H9 (cell line): Measurements from ENCODE around the gene LDB2. TPM values are rescaled to one million over a fixed set of nuclear protein-coding genes. Genes with fewer than 3 reads are reported as not detected.

Experiments
- DNase-seq: peaks from one replicate; pipeline ENCODE4 v3.0.0-alpha.2; 2017
- H2AFZ ChIP-seq: one replicate; pipeline ENCODE4 v1.6.1; 2013; ENCODE audit warnings: mild to moderate bottlenecking, low read length, control low read depth, moderate library complexity
- H2AK5ac ChIP-seq: 2 replicates; pipeline ENCODE4 v1.6.1; 2013; ENCODE audit warnings: low read length, control low read depth, mixed read lengths; ENCODE audit not compliant: insufficient read length
- H2BK120ac ChIP-seq: one replicate; pipeline ENCODE4 v1.6.1; 2013; ENCODE audit warnings: low read depth, mild to moderate bottlenecking, low read length, control low read depth, inconsistent platforms; ENCODE audit not compliant: poor library complexity, severe bottlenecking
- H2BK12ac ChIP-seq: 2 replicates; pipeline ENCODE4 v1.6.1; 2013; ENCODE audit warnings: low read length, control low read depth, mixed read lengths, low read depth; ENCODE audit not compliant: insufficient read length
- H2BK15ac ChIP-seq: 2 replicates; pipeline ENCODE4 v1.6.1; 2013; ENCODE audit warnings: low read depth, low read length, control low read depth
- H2BK20ac ChIP-seq: one replicate; pipeline ENCODE4 v1.6.1; 2013; ENCODE audit warnings: low read depth, mild to moderate bottlenecking, low read length, control low read depth, inconsistent platforms; ENCODE audit not compliant: poor library complexity, severe bottlenecking
- H2BK5ac ChIP-seq: 2 replicates; pipeline ENCODE4 v1.6.1; 2013; ENCODE audit warnings: low read length, control low read depth, mixed read lengths; ENCODE audit not compliant: insufficient read length
- H3K14ac ChIP-seq: 2 replicates; pipeline ENCODE4 v1.6.1; 2013; ENCODE audit warnings: low read length, control low read depth; ENCODE audit not compliant: insufficient read depth
- H3K18ac ChIP-seq: 2 replicates; pipeline ENCODE4 v1.6.1; 2013; ENCODE audit warnings: low read depth, mild to moderate bottlenecking, mixed read lengths, low read length, control low read depth; ENCODE audit not compliant: insufficient read length
- H3K23ac ChIP-seq: 2 replicates; pipeline ENCODE4 v1.6.1; 2013; ENCODE audit warnings: low read length, control low read depth, mixed read lengths, low read depth; ENCODE audit not compliant: insufficient read length
- H3K23me2 ChIP-seq: 2 replicates; pipeline ENCODE4 v1.6.1; 2013; ENCODE audit warnings: low read depth, mild to moderate bottlenecking, mixed read lengths, low read length, control low read depth; ENCODE audit not compliant: insufficient read length, poor library complexity, severe bottlenecking
- H3K27ac ChIP-seq: 2 replicates; pipeline ENCODE4 v1.5.1; 2013; ENCODE audit warnings: low read length, control low read depth, mixed read lengths, low read depth; ENCODE audit not compliant: insufficient read length
- H3K27me3 ChIP-seq: 2 replicates; pipeline ENCODE4 v1.6.1; 2013; ENCODE audit warnings: low read length, control low read depth, inconsistent platforms; ENCODE audit not compliant: insufficient read depth
- H3K4ac ChIP-seq: 2 replicates; pipeline ENCODE4 v1.6.1; 2013; ENCODE audit warnings: low read depth, mild to moderate bottlenecking, control low read depth, inconsistent platforms, low read length, moderate library complexity
- H3K4me1 ChIP-seq: 2 replicates; pipeline ENCODE4 v1.6.1; 2013; ENCODE audit warnings: low read length, control low read depth, inconsistent platforms; ENCODE audit not compliant: insufficient read depth
- H3K4me2 ChIP-seq: 2 replicates; pipeline ENCODE4 v1.6.1; 2013; ENCODE audit warnings: low read length, control low read depth, mixed read lengths; ENCODE audit not compliant: insufficient read length, insufficient read depth
- H3K56ac ChIP-seq: 2 replicates; pipeline ENCODE4 v1.6.1; 2013; ENCODE audit warnings: low read depth, mild to moderate bottlenecking, mixed read lengths, low read length, control low read depth; ENCODE audit not compliant: insufficient read length
- H3K79me1 ChIP-seq: 2 replicates; pipeline ENCODE4 v1.6.1; 2013; ENCODE audit warnings: low read depth, mild to moderate bottlenecking, moderate library complexity, low read length, control low read depth, inconsistent platforms; ENCODE audit not compliant: insufficient read depth, poor library complexity, severe bottlenecking
- H3K79me2 ChIP-seq: 2 replicates; pipeline ENCODE4 v1.6.1; 2013; ENCODE audit warnings: low read length, control low read depth, inconsistent platforms; ENCODE audit not compliant: insufficient read depth
- H3K9ac ChIP-seq: 2 replicates; pipeline ENCODE4 v1.6.1; 2013; ENCODE audit warnings: low read length, control low read depth, mixed read lengths; ENCODE audit not compliant: insufficient read length; ENCODE audit errors: extremely low read depth
- H3K9me3 ChIP-seq: one replicate; pipeline ENCODE4 v1.6.1; 2013; ENCODE audit warnings: low read depth, low read length, inconsistent platforms; ENCODE audit not compliant: control insufficient read depth
- H3T11ph ChIP-seq: one replicate; pipeline ENCODE4 v1.6.1; 2013; ENCODE audit warnings: mild to moderate bottlenecking, low read length, control low read depth, inconsistent platforms
- H4K20me1 ChIP-seq: one replicate; pipeline ENCODE4 v1.6.1; 2013; ENCODE audit not compliant: control insufficient read depth, insufficient read length, insufficient read depth
- H4K5ac ChIP-seq: 2 replicates; pipeline ENCODE4 v1.6.1; 2013; ENCODE audit warnings: low read depth, mild to moderate bottlenecking, mixed read lengths, low read length, control low read depth; ENCODE audit not compliant: insufficient read length
- H4K8ac ChIP-seq: replicated peaks from 2 replicates; pipeline ENCODE4 v1.6.1; 2013; ENCODE audit warnings: low read length, control low read depth, mixed read lengths, low read depth; ENCODE audit not compliant: insufficient read length
- H4K91ac ChIP-seq: 2 replicates; pipeline ENCODE4 v1.6.1; 2013; ENCODE audit warnings: low read depth, mild to moderate bottlenecking, moderate library complexity, mixed read lengths, low read length, control low read depth; ENCODE audit not compliant: insufficient read length
- H3K27ac Mint-ChIP-seq, 3 experiments: 2 replicates in 2 of 3; 3 replicates in 1 of 3; pipeline ENCODE4 v1.8.0; 2020 to 2021; ENCODE audit warnings: mixed read lengths in 3 of 3, mild to moderate bottlenecking in 1 of 3, moderate library complexity in 1 of 3
- H3K27me3 Mint-ChIP-seq: 2 replicates; pipeline ENCODE4 v1.8.0; 2021; ENCODE audit warnings: low read depth, mild to moderate bottlenecking, moderate library complexity, mixed read lengths
- H3K36me3 Mint-ChIP-seq, 3 experiments: 2 replicates in 2 of 3; 3 replicates in 1 of 3; pipeline ENCODE4 v1.8.0; 2020 to 2021; ENCODE audit warnings: low read depth in 3 of 3, mixed read lengths in 3 of 3; ENCODE audit not compliant: insufficient read depth in 1 of 3
- H3K4me1 Mint-ChIP-seq, 2 experiments: 2 replicates each; pipeline ENCODE4 v1.8.0; 2020; ENCODE audit warnings: mixed read lengths in 2 of 2
- H3K4me3 Mint-ChIP-seq, 2 experiments: 2 replicates in 1 of 2; 3 replicates in 1 of 2; pipeline ENCODE4 v1.8.0; 2020 to 2021; ENCODE audit warnings: mild to moderate bottlenecking in 2 of 2, mixed read lengths in 2 of 2, moderate library complexity in 1 of 2
- H3K9me3 Mint-ChIP-seq, 2 experiments: 2 replicates in 1 of 2; 3 replicates in 1 of 2; pipeline ENCODE4 v1.8.0; 2020; ENCODE audit warnings: mild to moderate bottlenecking in 2 of 2, mixed read lengths in 2 of 2, moderate library complexity in 1 of 2
- CTCF ChIP-seq: fragments of 200-600 bp; sonication (generic); conservative IDR thresholded peaks from 3 replicates; pipeline ENCODE4 v1.8.0; 2021; ENCODE audit warnings: antibody characterized with exemption, mild to moderate bottlenecking
- WGBS: extraction: QIAGEN DNeasy Blood & Tissue Kit; methylation state at CpG from one replicate; pipeline ENCODE4 v1.1.7; 2013; ENCODE audit warnings: missing lambda C conversion rate, low lambda C conversion rate, mixed read lengths; ENCODE audit not compliant: insufficient read length; ENCODE audit errors: extremely low coverage; 5-methylcytosine and 5-hydroxymethylcytosine counted together
- total RNA-seq: library from RNA; stranded (reverse); gene quantifications from 2 replicates; pipeline ENCODE4 v1.2.1, GENCODE V29; 2021

The LDB2 gene
- total RNA-seq, 1 experiment from 2014 or later, result 22.5 TPM

DNA sequence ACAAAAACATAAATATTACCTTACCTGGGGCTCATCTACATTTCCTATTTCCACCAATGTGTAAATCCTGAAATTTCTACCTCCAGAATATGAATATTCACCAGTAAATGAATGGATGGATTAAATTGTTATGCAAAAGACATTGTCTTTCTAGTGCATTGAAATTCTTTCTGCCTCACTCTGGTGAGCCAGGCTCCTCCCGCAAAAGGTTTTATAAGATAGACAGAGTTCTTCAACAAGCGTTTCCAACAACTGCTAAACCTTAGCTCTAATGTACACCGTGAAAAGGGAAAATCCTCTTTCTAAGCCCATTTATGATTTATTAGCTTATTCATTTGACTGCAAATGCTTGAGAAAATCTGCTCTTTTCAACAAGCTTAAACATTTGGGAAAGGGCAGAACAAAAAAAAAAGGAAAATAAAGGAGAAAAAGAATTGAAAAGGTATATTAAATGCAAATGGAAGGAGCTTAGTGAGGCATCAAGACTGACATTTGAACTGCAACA, 72.0 kb downstream of the LDB2 start:
- no peak overlapping the region for H4K5ac ChIP-seq
- no peak overlapping the region for H3K4me2 ChIP-seq
- H3K14ac ChIP-seq, result no peak overlapping the region
- peaks cover 23% of the 10 kb centered on the region for H3K4me1 ChIP-seq
- Mint-ChIP-seq H3K9me3 (no peaks in the 10 kb centered on the region), H3K4me3 (peak overlapping the region in 1 of 2 experiments; percentile 27; a peak in 3 of 5 replicates), H3K36me3 (peaks cover 0 to 12% (median 4%) of the 10 kb centered on the region in 3 experiments; a peak in 4 of 7 replicates), H3K4me1 (peaks cover 49 to 60% of the 10 kb centered on the region in 2 experiments), H3K27me3 (no peaks in the 10 kb centered on the region), H3K27ac (peak overlapping the region; percentile 58 to 86 (median 62); a peak in 6 of 7 replicates)
- H3K9ac ChIP-seq, result no peak overlapping the region
- no peak overlapping the region for H2AK5ac ChIP-seq
- H4K20me1 ChIP-seq, result no peaks in the 10 kb centered on the region
- no peak overlapping the region for H2BK5ac ChIP-seq
- no peak overlapping the region for H3K27ac ChIP-seq
- peaks cover 3% of the 10 kb centered on the region for H3K79me1 ChIP-seq
- no peak overlapping the region for H3K4ac ChIP-seq
- H4K8ac ChIP-seq, result no peak overlapping the region
- no peak overlapping the region for H3K23ac ChIP-seq
- no peak overlapping the region for H2BK20ac ChIP-seq
- no peak overlapping the region for H3T11ph ChIP-seq
- no peaks in the 10 kb centered on the region for H3K79me2 ChIP-seq
- WGBS, result no CpG with 5 or more reads among the region's 3 CpGs
- no peak overlapping the region for H2AFZ ChIP-seq
- H3K9me3 ChIP-seq, result no peaks in the 10 kb centered on the region
- DNase-seq, result no peak
- H4K91ac ChIP-seq, result no peak overlapping the region
- no peak overlapping the region for H2BK12ac ChIP-seq
- H2BK120ac ChIP-seq, result no peak overlapping the region
- no peaks in the 10 kb centered on the region for H3K23me2 ChIP-seq
- no peak overlapping the region for H2BK15ac ChIP-seq
- no peak overlapping the region for H3K56ac ChIP-seq
- no peaks in the 10 kb centered on the region for H3K27me3 ChIP-seq
- TF ChIP-seq CTCF, result no peak
- no peak overlapping the region for H3K18ac ChIP-seq
